Mammary epithelial cell (primary cell): ENCODE measurements around the gene KRT23.

Experiments
- CTCF ChIP-seq, 2 donors: IDR thresholded peaks in 1 of 2; conservative IDR thresholded peaks in 1 of 2; 2 replicates each; pipeline ENCODE4 v1.5.1; 2011 to 2012; ENCODE audit warnings: inconsistent platforms in 2 of 2, low read length in 2 of 2, mild to moderate bottlenecking in 2 of 2, control low read depth in 1 of 2, low read depth in 1 of 2; ENCODE audit not compliant: insufficient read depth in 1 of 2; ENCODE audit errors: extremely low read depth in 1 of 2
- EZH2 ChIP-seq: IDR thresholded peaks from 2 replicates; pipeline ENCODE4 v1.6.1; 2012; ENCODE audit warnings: low read length, inconsistent platforms, borderline replicate concordance

- no peak for TF ChIP-seq CTCF (conservative IDR thresholded peaks at IDR 0.05 in 1 of 2, IDR thresholded peaks at IDR 0.05 in 1 of 2; ENCODE audit: extremely low read depth in 1 of 2, insufficient read depth in 1 of 2, low read depth in 1 of 2, low read length in 2 of 2)
- TF ChIP-seq EZH2: no peak
These were observed 942 bp downstream of the KRT23 start for GRCh38 chr17:40936437-40936971.
